ENCODE measurements around the gene IFNGR1. TPM values are rescaled to one million over a fixed set of nuclear protein-coding genes. Genes with fewer than 3 reads are reported as not detected.

Gene IFNGR1
- total and polyA plus RNA-seq, 2 of the 13 experiments (the other 11 are each of a cell fraction or from before 2014, with no cell fraction given): 82.8 to 87.8 TPM

DNA sequence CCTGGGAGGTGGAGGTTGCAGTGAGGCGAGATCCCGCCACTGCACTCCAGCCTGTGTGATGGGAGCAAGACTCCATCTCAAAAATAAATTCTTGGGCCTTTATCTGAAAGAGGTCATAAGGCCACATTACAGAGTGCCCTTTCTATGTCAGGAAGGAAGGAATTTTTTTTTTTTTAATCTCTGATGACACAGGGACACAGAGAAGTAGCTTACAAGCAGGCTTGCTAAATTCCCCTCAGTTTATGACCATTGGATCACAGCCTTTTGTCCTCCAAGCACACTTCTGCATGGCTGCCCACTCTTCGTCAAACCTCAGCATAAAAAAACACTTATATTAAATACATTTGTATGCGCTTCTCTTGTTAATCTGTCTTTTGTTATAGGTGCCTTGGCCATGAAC, 7.5 kb upstream of the IFNGR1 start (continued):
- TF ChIP-seq, protein P1, sequence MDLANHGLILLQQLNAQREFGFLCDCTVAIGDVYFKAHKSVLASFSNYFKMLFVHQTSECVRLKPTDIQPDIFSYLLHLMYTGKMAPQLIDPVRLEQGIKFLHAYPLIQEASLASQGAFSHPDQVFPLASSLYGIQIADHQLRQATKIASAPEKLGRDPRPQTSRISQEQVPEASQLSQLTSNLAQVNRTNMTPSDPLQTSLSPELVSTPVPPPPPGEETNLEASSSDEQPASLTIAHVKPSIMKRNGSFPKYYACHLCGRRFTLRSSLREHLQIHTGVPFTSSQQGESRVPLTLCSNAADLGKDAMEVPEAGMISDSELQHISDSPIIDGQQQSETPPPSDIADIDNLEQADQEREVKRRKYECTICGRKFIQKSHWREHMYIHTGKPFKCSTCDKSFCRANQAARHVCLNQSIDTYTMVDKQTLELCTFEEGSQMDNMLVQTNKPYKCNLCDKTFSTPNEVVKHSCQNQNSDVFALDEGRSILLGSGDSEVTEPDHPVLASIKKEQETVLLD (CRISPR knock-in tag; IDR thresholded peaks at IDR 0.05; ENCODE audit: low read depth): no peak

- in situ Hi-C loops (cut with HindIII; ENCODE audit: extremely low pct_ligation_motif_present, low pct_unique_long_range_greater_than_20kb) (no loop called here), intact Hi-C loops (cut with micrococcal nuclease; ENCODE audit: unreplicated experiment) (no loop called here)
- H3K27ac ChIP-seq (ENCODE audit: extremely low read length, insufficient read depth, low read length): no peak overlapping the region
- ChIA-PET POLR2A (no interaction called here), CTCF (ENCODE audit: low intra/inter-chr PET ratio, low total read pairs) (no interaction called here)
- DNase-seq (ENCODE audit: low spot score): no peak
- H3K4me3 ChIP-seq (replicated peaks in 1 of 3; ENCODE audit: insufficient read depth in 1 of 3, low read depth in 2 of 3, low read length in 3 of 3): no peak overlapping the region
- no peak for TF ChIP-seq ZNF652 (CRISPR knock-in tag; IDR thresholded peaks at IDR 0.05; ENCODE audit: borderline replicate concordance, low read depth)
- TF ChIP-seq, protein P2, sequence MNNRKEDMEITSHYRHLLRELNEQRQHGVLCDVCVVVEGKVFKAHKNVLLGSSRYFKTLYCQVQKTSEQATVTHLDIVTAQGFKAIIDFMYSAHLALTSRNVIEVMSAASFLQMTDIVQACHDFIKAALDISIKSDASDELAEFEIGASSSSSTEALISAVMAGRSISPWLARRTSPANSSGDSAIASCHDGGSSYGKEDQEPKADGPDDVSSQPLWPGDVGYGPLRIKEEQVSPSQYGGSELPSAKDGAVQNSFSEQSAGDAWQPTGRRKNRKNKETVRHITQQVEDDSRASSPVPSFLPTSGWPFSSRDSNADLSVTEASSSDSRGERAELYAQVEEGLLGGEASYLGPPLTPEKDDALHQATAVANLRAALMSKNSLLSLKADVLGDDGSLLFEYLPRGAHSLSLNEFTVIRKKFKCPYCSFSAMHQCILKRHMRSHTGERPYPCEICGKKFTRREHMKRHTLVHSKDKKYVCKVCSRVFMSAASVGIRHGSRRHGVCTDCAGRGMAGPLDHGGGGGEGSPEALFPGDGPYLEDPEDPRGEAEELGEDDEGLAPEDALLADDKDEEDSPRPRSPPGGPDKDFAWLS (CRISPR knock-in tag; IDR thresholded peaks at IDR 0.05; ENCODE audit: borderline replicate concordance): no peak
- TF ChIP-seq, protein P3, sequence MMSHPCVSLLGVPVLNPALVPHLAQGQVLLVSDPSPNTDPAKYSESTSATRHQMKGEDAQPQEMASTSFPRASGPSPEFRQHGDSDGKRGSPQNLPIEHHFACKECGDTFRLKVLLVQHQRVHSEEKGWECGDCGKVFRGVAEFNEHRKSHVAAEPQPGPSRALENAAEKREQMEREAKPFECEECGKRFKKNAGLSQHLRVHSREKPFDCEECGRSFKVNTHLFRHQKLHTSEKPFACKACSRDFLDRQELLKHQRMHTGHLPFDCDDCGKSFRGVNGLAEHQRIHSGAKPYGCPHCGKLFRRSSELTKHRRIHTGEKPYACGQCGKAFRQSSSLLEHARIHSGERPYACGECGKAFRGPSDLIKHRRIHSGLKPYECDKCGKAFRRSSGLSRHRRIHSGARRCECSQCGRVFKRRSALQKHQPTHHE (CRISPR knock-in tag; IDR thresholded peaks at IDR 0.05; ENCODE audit: borderline replicate concordance): no peak
- TF ChIP-seq ZNF282 (IDR thresholded peaks at IDR 0.05; ENCODE audit: partially characterized antibody): no peak
- TF ChIP-seq ATF2 (CRISPR knock-in tag; IDR thresholded peaks at IDR 0.05): no peak
- TF ChIP-seq ONECUT2 (CRISPR knock-in tag; IDR thresholded peaks at IDR 0.05): no peak
- peaks cover 34% of the 10 kb centered on the region for H3K4me1 ChIP-seq (ENCODE audit: insufficient read depth, low read length)
- H3K79me2 ChIP-seq (ENCODE audit: insufficient read depth, low read length): no peaks in the 10 kb centered on the region
- no peak overlapping the region for H3K9ac ChIP-seq (ENCODE audit: insufficient read depth, low read depth, low read length)
- no peaks in the 10 kb centered on the region for H3K9me3 ChIP-seq (ENCODE audit: low read length)
- ATAC-seq: no peak
- no peaks in the 10 kb centered on the region for H3K27me3 ChIP-seq (ENCODE audit: control insufficient read depth in 1 of 2, insufficient read depth in 2 of 2, low read length in 2 of 2)
- no peaks in the 10 kb centered on the region for H4K20me1 ChIP-seq (ENCODE audit: insufficient read depth, low read length)
- WGBS (ENCODE audit: low lambda C conversion rate): 92% methylated on average over 2 of the region's 2 CpGs
- no peak overlapping the region for H3K4me2 ChIP-seq (ENCODE audit: low read depth, low read length)
- no TSS peak for BruUV-seq (replicated peaks)
- no peak overlapping the region for H2AFZ ChIP-seq (ENCODE audit: low read length)
- H3K36me3 ChIP-seq (replicated peaks in 1 of 2; ENCODE audit: control insufficient read depth in 1 of 2, insufficient read depth in 2 of 2, low read length in 2 of 2): no peaks in the 10 kb centered on the region
- FAIRE-seq: no peak
These were observed 5.6 kb upstream of the IFNGR1 start for GRCh38 chr6:137224799-137225198.

Data from HepG2 (cell line).